ENCODE results near the gene NFAM1. TPM values are rescaled to one million over a fixed set of nuclear protein-coding genes. Genes with fewer than 3 reads are reported as not detected.

NFAM1 gene
- polyA plus RNA-seq, 1 of the 3 experiments (the other 2 are of a cell fraction): 0.02 TPM

DNA sequence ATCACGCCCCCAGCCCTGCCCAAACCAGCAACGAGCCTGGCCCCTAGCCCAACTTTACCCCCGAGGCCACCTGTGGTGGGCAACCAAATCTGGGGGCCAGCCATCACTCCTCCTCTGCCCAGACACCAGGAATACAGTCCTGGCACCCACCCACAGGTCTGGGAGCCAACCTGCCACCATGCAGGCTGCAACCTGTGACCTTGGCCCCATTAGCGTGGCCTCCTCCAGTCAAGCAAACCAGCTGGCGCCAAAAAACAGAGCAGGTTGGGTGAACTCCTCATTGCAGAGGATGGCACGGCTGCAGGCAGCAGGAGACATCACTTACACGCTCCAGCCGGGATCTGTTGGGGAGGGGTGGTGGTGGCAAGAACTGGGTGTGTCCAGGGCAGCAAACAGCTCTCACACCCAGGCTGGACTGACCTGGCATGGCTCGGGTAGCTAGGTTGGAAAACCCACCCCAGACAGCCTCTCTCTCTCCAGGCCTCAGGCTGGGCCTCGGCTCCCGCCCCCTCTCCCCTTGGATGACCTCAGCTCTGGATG lies 96.3 kb downstream of the NFAM1 start (continued):
- TF ChIP-seq, protein P1, sequence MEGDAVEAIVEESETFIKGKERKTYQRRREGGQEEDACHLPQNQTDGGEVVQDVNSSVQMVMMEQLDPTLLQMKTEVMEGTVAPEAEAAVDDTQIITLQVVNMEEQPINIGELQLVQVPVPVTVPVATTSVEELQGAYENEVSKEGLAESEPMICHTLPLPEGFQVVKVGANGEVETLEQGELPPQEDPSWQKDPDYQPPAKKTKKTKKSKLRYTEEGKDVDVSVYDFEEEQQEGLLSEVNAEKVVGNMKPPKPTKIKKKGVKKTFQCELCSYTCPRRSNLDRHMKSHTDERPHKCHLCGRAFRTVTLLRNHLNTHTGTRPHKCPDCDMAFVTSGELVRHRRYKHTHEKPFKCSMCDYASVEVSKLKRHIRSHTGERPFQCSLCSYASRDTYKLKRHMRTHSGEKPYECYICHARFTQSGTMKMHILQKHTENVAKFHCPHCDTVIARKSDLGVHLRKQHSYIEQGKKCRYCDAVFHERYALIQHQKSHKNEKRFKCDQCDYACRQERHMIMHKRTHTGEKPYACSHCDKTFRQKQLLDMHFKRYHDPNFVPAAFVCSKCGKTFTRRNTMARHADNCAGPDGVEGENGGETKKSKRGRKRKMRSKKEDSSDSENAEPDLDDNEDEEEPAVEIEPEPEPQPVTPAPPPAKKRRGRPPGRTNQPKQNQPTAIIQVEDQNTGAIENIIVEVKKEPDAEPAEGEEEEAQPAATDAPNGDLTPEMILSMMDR (IDR thresholded peaks at IDR 0.05): no peak

DNA sequence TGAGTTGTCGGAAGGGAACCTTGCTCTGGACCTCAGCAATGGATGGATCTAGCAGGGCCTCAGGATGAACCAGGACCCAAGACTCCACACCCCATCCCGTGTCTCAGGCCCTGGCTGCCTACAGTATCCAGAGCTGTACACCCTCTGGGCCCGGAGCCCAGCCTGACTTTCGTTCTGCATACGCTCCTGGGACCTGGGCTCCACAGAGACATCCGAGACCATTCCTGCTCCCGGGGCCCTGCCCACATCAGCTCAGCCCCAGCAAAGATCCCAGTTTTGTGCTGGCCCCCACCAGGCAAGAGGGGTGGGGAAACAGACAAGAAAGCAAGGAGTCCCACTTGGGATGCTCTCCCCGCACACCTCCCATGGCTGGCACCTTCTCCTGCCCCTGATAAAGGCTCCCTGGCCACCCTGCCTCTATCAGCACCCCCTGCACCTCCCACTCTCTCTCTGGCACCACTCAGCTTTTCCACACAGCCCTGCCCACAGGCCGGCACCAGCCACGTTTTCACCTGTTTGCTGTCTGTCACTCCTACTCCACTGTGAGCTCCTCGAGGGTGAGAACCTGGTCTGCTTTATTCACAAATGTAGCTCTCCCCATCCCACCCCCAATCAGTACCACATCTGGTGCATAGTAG lies 97.2 kb downstream of the NFAM1 start:
- CTCF ChIA-PET: interaction anchor here (1.1 to 1.3 kb wide), 2 partner anchors 94 to 108 kb away, joined by 3 read pairs; no protein-coding TSS in a partner anchor

More for the DNA sequence above, 97.2 kb downstream of the NFAM1 start:
- TF ChIP-seq, protein P2, sequence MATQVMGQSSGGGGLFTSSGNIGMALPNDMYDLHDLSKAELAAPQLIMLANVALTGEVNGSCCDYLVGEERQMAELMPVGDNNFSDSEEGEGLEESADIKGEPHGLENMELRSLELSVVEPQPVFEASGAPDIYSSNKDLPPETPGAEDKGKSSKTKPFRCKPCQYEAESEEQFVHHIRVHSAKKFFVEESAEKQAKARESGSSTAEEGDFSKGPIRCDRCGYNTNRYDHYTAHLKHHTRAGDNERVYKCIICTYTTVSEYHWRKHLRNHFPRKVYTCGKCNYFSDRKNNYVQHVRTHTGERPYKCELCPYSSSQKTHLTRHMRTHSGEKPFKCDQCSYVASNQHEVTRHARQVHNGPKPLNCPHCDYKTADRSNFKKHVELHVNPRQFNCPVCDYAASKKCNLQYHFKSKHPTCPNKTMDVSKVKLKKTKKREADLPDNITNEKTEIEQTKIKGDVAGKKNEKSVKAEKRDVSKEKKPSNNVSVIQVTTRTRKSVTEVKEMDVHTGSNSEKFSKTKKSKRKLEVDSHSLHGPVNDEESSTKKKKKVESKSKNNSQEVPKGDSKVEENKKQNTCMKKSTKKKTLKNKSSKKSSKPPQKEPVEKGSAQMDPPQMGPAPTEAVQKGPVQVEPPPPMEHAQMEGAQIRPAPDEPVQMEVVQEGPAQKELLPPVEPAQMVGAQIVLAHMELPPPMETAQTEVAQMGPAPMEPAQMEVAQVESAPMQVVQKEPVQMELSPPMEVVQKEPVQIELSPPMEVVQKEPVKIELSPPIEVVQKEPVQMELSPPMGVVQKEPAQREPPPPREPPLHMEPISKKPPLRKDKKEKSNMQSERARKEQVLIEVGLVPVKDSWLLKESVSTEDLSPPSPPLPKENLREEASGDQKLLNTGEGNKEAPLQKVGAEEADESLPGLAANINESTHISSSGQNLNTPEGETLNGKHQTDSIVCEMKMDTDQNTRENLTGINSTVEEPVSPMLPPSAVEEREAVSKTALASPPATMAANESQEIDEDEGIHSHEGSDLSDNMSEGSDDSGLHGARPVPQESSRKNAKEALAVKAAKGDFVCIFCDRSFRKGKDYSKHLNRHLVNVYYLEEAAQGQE (IDR thresholded peaks at IDR 0.05; ENCODE audit: low read depth, low read length): no peak
- TF ChIP-seq, protein P3, sequence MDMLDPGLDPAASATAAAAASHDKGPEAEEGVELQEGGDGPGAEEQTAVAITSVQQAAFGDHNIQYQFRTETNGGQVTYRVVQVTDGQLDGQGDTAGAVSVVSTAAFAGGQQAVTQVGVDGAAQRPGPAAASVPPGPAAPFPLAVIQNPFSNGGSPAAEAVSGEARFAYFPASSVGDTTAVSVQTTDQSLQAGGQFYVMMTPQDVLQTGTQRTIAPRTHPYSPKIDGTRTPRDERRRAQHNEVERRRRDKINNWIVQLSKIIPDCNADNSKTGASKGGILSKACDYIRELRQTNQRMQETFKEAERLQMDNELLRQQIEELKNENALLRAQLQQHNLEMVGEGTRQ (IDR thresholded peaks at IDR 0.05; ENCODE audit: borderline replicate concordance, low read depth, low read length): no peak
- TF ChIP-seq TAF1 (IDR thresholded peaks at IDR 0.05; ENCODE audit: borderline replicate concordance, low read depth, low read length) (no peak), GATA2 (CRISPR knock-in tag; IDR thresholded peaks at IDR 0.05) (no peak), FOXJ3 (CRISPR knock-in tag; IDR thresholded peaks at IDR 0.05) (no peak), JUND (IDR thresholded peaks at IDR 0.05) (no peak), RFX5 (IDR thresholded peaks at IDR 0.05; ENCODE audit: low read length) (no peak), YY1 (IDR thresholded peaks at IDR 0.05; ENCODE audit: low read depth) (no peak)
- TF ChIP-seq, protein P1 (IDR thresholded peaks at IDR 0.05): no peak
- TF ChIP-seq, protein P4, sequence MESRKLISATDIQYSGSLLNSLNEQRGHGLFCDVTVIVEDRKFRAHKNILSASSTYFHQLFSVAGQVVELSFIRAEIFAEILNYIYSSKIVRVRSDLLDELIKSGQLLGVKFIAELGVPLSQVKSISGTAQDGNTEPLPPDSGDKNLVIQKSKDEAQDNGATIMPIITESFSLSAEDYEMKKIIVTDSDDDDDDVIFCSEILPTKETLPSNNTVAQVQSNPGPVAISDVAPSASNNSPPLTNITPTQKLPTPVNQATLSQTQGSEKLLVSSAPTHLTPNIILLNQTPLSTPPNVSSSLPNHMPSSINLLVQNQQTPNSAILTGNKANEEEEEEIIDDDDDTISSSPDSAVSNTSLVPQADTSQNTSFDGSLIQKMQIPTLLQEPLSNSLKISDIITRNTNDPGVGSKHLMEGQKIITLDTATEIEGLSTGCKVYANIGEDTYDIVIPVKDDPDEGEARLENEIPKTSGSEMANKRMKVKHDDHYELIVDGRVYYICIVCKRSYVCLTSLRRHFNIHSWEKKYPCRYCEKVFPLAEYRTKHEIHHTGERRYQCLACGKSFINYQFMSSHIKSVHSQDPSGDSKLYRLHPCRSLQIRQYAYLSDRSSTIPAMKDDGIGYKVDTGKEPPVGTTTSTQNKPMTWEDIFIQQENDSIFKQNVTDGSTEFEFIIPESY (IDR thresholded peaks at IDR 0.05; ENCODE audit: borderline replicate concordance, low read depth): no peak
- Histone ChIP-seq H3K27ac (ENCODE audit: low read depth in 2 of 2, low read length in 1 of 2) (no peak overlapping the region), H3K27me3 (ENCODE audit: insufficient read depth) (no peaks in the 10 kb centered on the region), H3K36me3 (replicated peaks in 1 of 2; ENCODE audit: control insufficient read depth in 1 of 2, insufficient read depth in 2 of 2, low read length in 1 of 2) (no peaks in the 10 kb centered on the region), H3F3A (replicated peaks; ENCODE audit: insufficient read depth) (no peaks in the 10 kb centered on the region), H3K4me1 (ENCODE audit: control insufficient read depth in 1 of 2, insufficient read depth in 2 of 2, low read depth in 1 of 2, low read length in 1 of 2) (peaks cover 0 to 21% of the 10 kb centered on the region in 2 experiments; a peak in 1 of 4 replicates), H3K4me3 (ENCODE audit: low read depth in 2 of 2, low read length in 1 of 2) (no peak overlapping the region), H3K9ac (no peak overlapping the region), H3K9me3 (no peaks in the 10 kb centered on the region), H3K79me2 (ENCODE audit: insufficient read depth) (no peaks in the 10 kb centered on the region), H4K20me1 (ENCODE audit: insufficient read depth) (no peaks in the 10 kb centered on the region), H3K4me2 (no peak overlapping the region), H3K9me2 (no peaks in the 10 kb centered on the region), H2AFZ (ENCODE audit: low read depth) (no peak overlapping the region)
- POLR2A ChIA-PET: no interaction called here
- WGBS (ENCODE audit: low lambda C conversion rate): 86% methylated on average over 4 of the region's 11 CpGs
- no peak for DNase-seq

Measured in SK-N-SH (cell line).